Thyroid gland (tissue), 4 donors: ENCODE data around the gene LHFPL4. TPM values are rescaled to one million over a fixed set of nuclear protein-coding genes. Genes with fewer than 3 reads are reported as not detected.

Source experiments
- DNase-seq, 2 donors: peaks; one replicate each; pipeline ENCODE4 v3.0.0-alpha.2; 2019
- H3K27ac ChIP-seq, 3 donors: fragments of 200-600 bp; sonication (generic); 1 replicate in 2 of 3; 2 replicates in 1 of 3; pipeline ENCODE4 v1.5.1; 2016 to 2019; ENCODE audit warnings: mild to moderate bottlenecking in 1 of 3, moderate library complexity in 1 of 3
- H3K27me3 ChIP-seq: fragments of 200-600 bp; sonication (generic); one replicate; pipeline ENCODE4 v1.5.1; 2019
- H3K36me3 ChIP-seq, 2 donors: fragments of 200-600 bp; sonication (generic); one replicate each; pipeline ENCODE4 v1.5.1; 2016 to 2019
- H3K4me1 ChIP-seq, 2 donors: fragments of 200-600 bp; sonication (generic); one replicate each; pipeline ENCODE4 v1.5.1; 2017 to 2019
- H3K4me3 ChIP-seq, 3 donors: fragments of 200-600 bp; sonication (generic); replicated peaks in 1 of 3; 1 replicate in 2 of 3; 2 replicates in 1 of 3; pipeline ENCODE4 v1.5.1; 2016; ENCODE audit warnings: mild to moderate bottlenecking in 1 of 3
- H3K9me3 ChIP-seq: fragments of 200-600 bp; sonication (generic); one replicate; pipeline ENCODE4 v1.5.1; 2017
- POLR2A ChIP-seq, 2 donors: fragments of 450-650 bp; IDR thresholded peaks; one replicate each; pipeline ENCODE4 v1.6.1; 2017; ENCODE audit warnings: antibody characterized with exemption in 2 of 2, mild to moderate bottlenecking in 2 of 2, moderate library complexity in 1 of 2
- WGBS, 2 donors: methylation state at CpG; one replicate each; pipeline ENCODE4 v1.1.5; 2017; 5-methylcytosine and 5-hydroxymethylcytosine counted together
- intact Hi-C: fragments of 100-400 bp; cut with DNase I; formaldehyde crosslinking; loops from one replicate; pipeline ENCODE4 v1.15.1; 2023
- total RNA-seq, 4 donors: library from RNA; depleted of rRNA; stranded (reverse); fragments of >200 nt; gene quantifications; one replicate each; pipeline ENCODE4 v1.2.3, GENCODE V29; 2016
- TF ChIP-seq, protein P1 (sequence below), 6 experiments: fragments of 200-600 bp in 3 of 6; fragments of 450-650 bp in 3 of 6; sonication (generic) in 3 of 6; IDR thresholded peaks; one replicate each; pipeline ENCODE4 v1.5.1; 2016 to 2019; ENCODE audit warnings: antibody characterized with exemption in 6 of 6, mild to moderate bottlenecking in 2 of 6, inconsistent platforms in 1 of 6, moderate library complexity in 1 of 6

Gene LHFPL4
- total RNA-seq, 4 donors from 2014 or later: 0.11 to 0.13 TPM; not detected in 2

DNA sequence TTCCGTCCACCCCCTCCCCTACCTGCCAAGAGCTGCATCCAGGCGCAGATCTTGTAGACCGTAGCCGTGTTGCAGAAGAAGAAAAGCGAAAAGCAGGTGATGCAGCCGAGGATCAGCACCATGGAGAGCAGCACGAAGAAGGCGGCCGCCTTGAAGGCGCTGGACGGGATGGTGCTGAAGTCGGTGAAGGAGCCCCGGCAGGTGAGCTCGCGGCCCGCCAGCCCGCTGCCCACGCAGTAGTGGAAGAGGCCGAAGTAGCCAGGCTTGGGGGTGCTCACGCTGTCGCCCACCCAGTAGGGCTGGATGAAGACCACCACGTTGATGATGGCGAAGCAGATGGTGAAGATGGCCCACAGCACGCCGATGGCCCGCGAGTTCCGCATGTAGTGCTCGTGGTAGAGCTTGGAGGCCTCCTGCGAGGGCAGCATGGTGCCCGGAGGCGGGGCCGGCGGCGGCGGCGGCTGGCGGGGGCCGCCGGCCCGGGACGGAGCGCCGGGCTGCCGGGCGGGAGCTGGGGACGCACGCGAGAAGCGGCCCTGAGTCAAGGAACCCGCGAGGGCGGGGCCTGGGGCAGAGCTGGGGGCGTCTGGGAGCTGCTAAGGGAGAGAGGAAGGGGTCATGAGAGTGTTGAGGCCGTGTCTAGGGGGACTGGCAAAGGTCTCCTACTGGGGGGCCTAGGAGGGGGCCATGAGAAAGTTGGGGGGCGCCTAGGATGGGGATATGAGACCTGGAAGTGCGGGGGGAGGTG is 1.2 kb downstream of the LHFPL4 start:
- H3K4me3 ChIP-seq: no peak overlapping the region
- intact Hi-C loops: no loop called here
- no peaks in the 10 kb centered on the region for H3K36me3 ChIP-seq
- H3K27me3 ChIP-seq: no peaks in the 10 kb centered on the region
- H3K9me3 ChIP-seq: no peaks in the 10 kb centered on the region
- H3K4me1 ChIP-seq: no peaks in the 10 kb centered on the region
- peak; percentile 52 to 72 for DNase-seq
- 6 to 16% methylated on average over 32 to 41 of the region's 57 CpGs for WGBS, 2 donors
- no peak overlapping the region for H3K27ac ChIP-seq
- TF ChIP-seq, protein P1, sequence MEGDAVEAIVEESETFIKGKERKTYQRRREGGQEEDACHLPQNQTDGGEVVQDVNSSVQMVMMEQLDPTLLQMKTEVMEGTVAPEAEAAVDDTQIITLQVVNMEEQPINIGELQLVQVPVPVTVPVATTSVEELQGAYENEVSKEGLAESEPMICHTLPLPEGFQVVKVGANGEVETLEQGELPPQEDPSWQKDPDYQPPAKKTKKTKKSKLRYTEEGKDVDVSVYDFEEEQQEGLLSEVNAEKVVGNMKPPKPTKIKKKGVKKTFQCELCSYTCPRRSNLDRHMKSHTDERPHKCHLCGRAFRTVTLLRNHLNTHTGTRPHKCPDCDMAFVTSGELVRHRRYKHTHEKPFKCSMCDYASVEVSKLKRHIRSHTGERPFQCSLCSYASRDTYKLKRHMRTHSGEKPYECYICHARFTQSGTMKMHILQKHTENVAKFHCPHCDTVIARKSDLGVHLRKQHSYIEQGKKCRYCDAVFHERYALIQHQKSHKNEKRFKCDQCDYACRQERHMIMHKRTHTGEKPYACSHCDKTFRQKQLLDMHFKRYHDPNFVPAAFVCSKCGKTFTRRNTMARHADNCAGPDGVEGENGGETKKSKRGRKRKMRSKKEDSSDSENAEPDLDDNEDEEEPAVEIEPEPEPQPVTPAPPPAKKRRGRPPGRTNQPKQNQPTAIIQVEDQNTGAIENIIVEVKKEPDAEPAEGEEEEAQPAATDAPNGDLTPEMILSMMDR (IDR thresholded peaks at IDR 0.05): no peak
- TF ChIP-seq POLR2A (IDR thresholded peaks at IDR 0.05): no peak

DNA sequence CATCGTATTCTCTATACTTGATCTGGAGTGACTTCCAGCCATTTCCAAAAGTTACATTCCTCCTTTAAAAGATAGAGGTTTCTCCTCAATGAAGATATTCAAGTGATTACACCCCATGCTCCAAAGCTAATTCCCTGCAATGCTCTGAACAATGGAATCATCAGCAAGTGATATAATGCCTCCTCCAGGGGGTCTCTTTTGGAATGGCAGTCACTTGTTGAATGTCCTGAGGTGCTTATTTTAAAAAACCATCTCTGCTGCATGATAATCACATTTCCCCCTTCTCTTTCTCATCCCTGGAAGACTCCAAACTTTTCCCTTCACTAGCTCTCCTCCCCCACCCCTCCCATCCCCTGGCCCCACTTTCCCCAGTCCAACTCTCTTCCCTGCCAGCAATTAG is 2.6 kb downstream of the LHFPL4 start:
- Histone ChIP-seq H3K4me3 (no peak overlapping the region), H3K27me3 (no peaks in the 10 kb centered on the region), H3K4me1 (no peaks in the 10 kb centered on the region), H3K9me3 (no peaks in the 10 kb centered on the region), H3K27ac (no peak overlapping the region), H3K36me3 (no peaks in the 10 kb centered on the region)
- whole genome bisulfite sequencing, 2 donors: 75 to 84% methylated on average over 1 of the region's 1 CpG
- TF ChIP-seq, protein P1 (IDR thresholded peaks at IDR 0.05): no peak
- no peak for TF ChIP-seq POLR2A (IDR thresholded peaks at IDR 0.05)
- no peak for DNase-seq
- intact Hi-C loops: no loop called here

DNA sequence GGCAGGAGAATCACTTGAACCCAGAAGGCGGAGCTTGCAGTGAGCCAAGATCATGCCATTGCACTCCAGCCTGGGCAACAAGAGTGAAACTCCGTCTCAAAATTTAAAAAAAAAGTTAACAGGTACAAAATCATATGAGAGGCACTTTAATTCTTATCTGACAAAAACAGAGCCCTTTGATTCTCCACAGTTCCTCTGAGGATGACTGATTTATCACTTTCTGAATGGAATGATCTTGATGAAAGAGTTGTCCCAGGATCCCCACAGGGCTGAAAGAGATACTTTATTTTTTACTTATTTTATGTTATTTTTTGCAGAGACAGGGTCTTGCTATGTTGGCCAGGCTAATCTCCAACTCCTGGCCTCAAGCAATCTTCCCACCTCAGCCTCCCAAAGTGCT is 4.0 kb downstream of the LHFPL4 start:
- no peaks in the 10 kb centered on the region for H3K27me3 ChIP-seq
- intact Hi-C loops: no loop called here
- no peak for TF ChIP-seq POLR2A (IDR thresholded peaks at IDR 0.05)
- TF ChIP-seq, protein P1 (IDR thresholded peaks at IDR 0.05): no peak
- no peak for DNase-seq
- H3K9me3 ChIP-seq: no peaks in the 10 kb centered on the region
- WGBS, 2 donors: 85 to 87% methylated on average over 2 of the region's 2 CpGs
- H3K27ac ChIP-seq: no peak overlapping the region
- no peaks in the 10 kb centered on the region for H3K36me3 ChIP-seq
- no peaks in the 10 kb centered on the region for H3K4me1 ChIP-seq
- no peak overlapping the region for H3K4me3 ChIP-seq

DNA sequence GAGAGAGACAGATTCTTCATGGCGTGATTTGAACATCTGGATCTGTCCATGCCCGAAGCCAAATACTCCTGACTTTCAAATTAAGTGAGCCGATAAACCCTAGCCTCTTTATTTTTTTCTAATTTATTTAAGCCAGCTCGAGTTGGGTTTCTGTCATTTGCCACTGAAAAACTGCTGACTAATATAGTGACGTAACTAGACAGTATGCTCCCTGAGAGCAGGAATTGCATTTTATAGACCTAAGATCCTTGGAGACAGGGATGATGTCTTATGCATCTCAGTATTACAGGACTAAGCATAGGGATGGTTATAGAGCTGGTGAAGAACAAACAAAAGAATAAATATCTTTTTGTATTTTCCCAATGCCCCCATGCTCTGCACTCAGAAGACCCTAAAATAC is 4.6 kb downstream of the LHFPL4 start:
- Histone ChIP-seq H3K4me3 (no peak overlapping the region), H3K27me3 (no peaks in the 10 kb centered on the region), H3K27ac (no peak overlapping the region), H3K4me1 (no peaks in the 10 kb centered on the region), H3K36me3 (no peaks in the 10 kb centered on the region), H3K9me3 (no peaks in the 10 kb centered on the region)
- DNase-seq: no peak
- intact Hi-C loops: no loop called here
- TF ChIP-seq, protein P1 (IDR thresholded peaks at IDR 0.05): no peak
- no peak for TF ChIP-seq POLR2A (IDR thresholded peaks at IDR 0.05)
- 81 to 84% methylated on average over 5 of the region's 5 CpGs for WGBS, 2 donors

DNA sequence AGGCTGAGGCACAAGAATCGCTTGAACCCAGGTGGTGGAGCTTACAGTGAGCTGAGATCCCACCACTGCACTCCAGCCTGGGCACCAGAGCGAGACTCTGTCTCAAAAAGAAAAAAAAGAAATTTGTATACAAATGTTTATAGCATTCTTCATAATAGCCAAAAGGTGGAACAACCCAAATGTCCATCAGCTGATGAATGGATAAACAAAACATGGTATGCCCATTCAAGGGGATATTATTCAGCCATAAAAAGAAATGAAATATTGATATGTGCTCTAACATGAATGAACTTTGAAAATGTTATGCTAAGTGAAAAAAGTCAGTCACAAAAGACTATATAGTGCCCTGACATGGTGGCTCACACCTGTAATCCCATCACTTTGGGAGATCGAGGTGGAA is 11.4 kb downstream of the LHFPL4 start:
- Histone ChIP-seq H3K4me1 (no peaks in the 10 kb centered on the region), H3K4me3 (no peak overlapping the region), H3K27me3 (no peaks in the 10 kb centered on the region), H3K27ac (no peak overlapping the region), H3K9me3 (no peaks in the 10 kb centered on the region), H3K36me3 (no peaks in the 10 kb centered on the region)
- intact Hi-C loops: no loop called here
- no peak for TF ChIP-seq POLR2A (IDR thresholded peaks at IDR 0.05)
- TF ChIP-seq, protein P1 (IDR thresholded peaks at IDR 0.05): no peak
- no peak for DNase-seq
- WGBS, 2 donors: 72 to 90% methylated on average over 3 of the region's 3 CpGs
